HG03066 (cell line): ENCODE results near the gene P2RY2.

Experiments used
- ATAC-seq: cut with Tn5 transposase; IDR thresholded peaks from one replicate; pipeline ENCODE4 v1.9.1; 2021; ENCODE audit warnings: low read depth; ENCODE audit not compliant: unreplicated experiment

P2RY2 gene

GRCh38 chr11:73203322-73203721 lies 14.8 kb upstream of the P2RY2 start:
- ATAC-seq = no peak

DNA sequence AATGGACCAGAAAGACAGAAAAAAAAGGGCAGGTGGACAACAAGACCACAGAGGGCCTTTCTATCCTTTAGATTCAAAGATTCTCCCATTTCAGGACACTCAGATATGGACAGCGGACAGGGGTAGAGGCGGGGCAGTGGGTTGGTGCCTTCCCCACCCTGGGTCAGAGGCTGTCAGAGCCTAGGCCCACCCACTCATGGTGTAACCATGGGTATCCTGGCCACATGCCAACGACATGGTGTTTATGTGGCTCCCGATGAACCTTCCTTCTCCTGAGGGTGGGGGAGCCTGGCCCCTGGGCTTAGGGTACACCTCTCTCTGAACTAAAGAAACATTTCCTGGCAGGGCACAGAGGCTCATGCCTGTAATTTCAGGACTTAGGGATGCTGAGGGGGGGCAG lies 14.3 kb upstream of the P2RY2 start:
- ATAC-seq = no peak

- no peak for ATAC-seq
Observed at GRCh38 chr11:73204711-73205121, 13.4 kb upstream of the P2RY2 start.

- no peak for ATAC-seq
Observed at GRCh38 chr11:73205661-73206343, 12.3 kb upstream of the P2RY2 start.

- no peak for ATAC-seq
Observed at GRCh38 chr11:73206801-73207200, 11.3 kb upstream of the P2RY2 start.

GRCh38 chr11:73209892-73210291 lies 8.2 kb upstream of the P2RY2 start:
- no peak for ATAC-seq

GRCh38 chr11:73210916-73211667 lies 7.0 kb upstream of the P2RY2 start:
- no peak for ATAC-seq

GRCh38 chr11:73213196-73214143 lies 4.6 kb upstream of the P2RY2 start:
- no peak for ATAC-seq

DNA sequence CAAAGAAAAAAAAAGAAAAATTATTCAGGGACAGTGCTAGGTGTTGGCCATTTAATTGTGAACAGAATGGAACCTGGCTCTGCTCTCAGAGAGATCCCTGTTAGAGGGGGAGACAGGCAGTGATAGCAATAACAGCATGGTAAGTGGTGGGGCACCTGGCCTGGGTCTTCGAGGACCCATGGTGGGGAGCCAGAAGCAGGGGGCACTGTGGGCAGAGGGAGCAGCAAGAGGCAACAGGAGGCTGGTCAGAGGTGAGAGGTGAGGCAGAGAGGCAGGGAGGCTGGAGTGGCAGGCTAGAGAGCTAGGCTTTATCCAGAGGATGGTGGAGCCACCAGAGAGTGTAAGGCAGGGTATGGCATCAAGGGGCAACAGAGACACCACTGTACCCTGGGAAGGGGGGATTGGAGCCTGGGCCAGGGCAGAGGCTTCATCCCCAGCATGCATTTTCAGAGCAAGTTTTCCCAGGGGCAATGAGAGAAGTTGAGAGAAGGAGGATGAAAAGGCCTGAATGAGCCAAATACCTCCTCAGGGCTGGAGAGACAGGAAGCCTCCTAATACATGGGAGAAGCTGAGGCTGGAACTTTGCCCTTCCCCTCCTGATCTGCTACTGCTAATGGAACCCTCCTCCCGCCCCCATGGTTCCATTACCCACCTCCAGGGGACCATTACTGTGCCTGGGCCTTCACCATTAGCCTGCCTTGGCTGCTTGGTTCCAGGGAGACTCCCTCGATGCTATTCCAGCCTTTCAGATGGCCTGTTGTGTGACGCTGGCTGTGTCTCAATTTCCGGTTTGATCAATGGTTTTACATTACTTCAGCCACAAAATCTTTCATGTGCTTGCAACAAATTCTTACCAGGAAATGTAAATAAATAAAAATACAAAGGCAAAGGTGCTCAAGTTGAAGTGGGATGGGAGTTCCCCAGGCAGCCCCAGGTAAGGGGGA lies 2.6 kb upstream of the P2RY2 start:
- ATAC-seq = no peak

DNA sequence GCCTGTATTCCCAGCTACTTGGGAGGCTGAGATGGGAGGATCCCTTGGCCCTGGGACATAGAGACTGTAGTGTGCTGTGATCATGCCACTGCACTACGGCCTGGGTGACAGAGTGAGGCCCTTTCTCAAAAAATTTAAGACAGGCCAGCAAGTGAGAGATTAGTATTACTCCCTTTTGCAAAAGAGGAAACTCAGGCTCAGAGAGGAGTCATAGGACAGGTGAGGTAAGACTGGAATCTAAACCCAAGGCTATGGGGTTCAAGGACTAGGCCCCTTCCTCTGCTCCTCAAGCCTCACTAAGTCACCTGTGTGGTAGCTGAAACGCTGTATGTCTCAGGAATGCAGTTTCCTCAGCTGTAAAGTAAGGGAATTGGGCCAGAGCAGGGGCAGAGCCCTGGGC lies 1.6 kb upstream of the P2RY2 start:
- no peak for ATAC-seq

GRCh38 chr11:73217131-73217809 lies 811 bp upstream of the P2RY2 start:
- no peak for ATAC-seq

DNA sequence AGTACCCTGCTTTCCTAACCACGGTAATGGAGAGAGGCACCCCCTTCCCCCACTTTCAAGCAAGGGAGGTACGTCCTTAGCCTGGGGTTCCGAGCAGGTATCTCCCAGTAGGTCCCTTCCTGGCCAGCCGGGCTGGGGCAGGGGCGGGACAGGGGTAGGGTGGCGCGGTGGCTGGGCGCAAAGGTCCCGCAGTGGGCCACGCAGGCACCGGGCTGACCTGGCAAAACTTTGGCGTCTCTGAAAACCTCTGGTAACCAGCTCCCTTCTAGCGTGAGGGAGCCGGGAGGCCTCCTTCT lies 323 bp upstream of the P2RY2 start:
- ATAC-seq = no peak

DNA sequence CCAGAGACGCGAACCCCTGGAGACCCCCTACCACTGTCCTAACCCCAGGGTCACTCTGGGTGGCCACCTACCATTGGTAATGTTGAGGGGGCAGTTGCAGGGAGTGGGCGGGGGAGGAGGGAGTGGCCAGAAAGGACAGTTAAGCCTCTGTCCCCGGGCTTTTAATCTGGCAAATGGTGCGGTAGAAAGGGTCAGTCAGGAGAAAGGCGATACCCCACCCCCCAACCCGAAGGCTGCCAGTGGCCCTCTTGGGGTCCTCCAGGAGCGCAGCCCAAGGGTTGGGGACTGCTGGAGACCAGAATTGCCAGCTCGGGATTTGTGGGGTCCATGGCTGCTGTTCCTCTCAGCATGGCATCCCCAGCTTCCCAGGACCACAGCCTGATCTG lies 742 bp downstream of the P2RY2 start:
- ATAC-seq = no peak

DNA sequence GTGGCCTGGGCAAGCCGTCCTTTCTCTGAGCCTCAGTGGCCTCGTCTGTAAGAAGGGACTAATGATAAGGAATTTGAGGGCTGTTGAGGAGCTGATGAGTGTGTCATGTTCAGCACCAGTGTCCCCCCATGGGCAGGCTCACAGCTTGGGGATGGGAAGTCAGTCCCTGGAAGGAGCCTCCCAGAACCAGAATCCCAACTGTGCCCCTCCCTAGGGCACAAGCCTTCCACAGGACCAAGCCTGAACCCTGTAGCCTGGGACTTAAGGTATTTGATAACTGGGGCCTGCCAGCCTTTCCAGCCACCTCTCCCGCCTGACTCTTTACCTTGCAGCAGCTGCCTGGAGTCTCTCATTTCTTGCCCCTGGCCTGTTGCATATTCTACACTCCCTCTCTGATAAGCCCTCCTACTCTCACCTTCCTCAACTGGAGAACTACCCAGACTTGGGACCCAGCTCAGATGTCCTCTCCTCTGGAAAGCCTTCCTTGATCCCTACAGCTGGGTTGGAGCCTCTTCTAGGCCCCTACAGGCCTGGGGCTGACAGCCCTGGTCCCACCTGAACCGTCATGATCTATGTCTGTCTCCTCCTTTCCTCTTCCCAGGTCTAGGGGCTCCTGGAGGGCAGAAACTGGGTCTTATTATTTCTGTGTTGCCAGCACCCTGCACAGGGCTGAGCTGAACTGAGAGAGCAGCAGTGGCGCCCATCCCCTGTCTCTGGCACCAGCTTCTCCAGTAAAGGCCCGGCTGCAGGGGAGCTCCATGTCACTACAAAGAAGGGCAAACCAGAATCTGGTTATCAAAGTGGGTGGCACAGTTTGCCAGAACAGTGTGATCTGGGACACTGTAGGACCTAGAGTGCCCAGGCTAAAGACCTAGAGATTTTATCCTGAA lies 1.6 kb downstream of the P2RY2 start:
- no peak for ATAC-seq

DNA sequence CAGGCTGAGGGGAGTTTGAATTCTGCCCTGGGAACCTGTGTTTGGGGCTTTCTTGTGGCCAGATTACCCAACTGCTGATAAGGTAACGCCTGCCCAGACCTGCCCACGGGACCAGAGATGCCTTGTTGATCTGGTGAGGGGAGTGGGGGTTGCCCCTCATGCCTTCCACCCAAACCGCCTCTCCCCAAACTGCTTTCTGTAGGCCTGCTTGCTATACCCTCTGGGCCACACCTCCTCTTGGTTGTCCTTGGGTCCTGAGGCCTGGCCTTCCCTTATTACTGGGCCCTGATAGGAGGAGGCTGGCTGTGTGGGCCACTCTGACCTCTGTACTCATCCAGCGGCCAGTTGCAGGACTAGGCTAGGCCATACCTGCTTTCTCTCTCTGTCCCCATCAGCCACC lies 3.4 kb downstream of the P2RY2 start:
- ATAC-seq = no peak

- no peak for ATAC-seq
Observed at GRCh38 chr11:73221996-73222395, 3.9 kb downstream of the P2RY2 start.

GRCh38 chr11:73223998-73224730 lies 6.1 kb downstream of the P2RY2 start:
- ATAC-seq = no peak

GRCh38 chr11:73225001-73225686 lies 7.1 kb downstream of the P2RY2 start:
- no peak for ATAC-seq
